ENCODE measurements around the gene TASP1.

GRCh38 chr20:13455713-13456112, 183.0 kb downstream of the TASP1 start:
- TF ChIP-seq CTCF (IDR thresholded peaks at IDR 0.05), result no peak
- no peak for TF ChIP-seq POLR2A (IDR thresholded peaks at IDR 0.05)
- no peak for TF ChIP-seq POLR2AphosphoS5 (IDR thresholded peaks at IDR 0.05)
- no peak for TF ChIP-seq EP300 (IDR thresholded peaks at IDR 0.05)
